NCI-H345 (cell line): ENCODE data around the gene GPHN.
"Not testable (repeated sequence)": the region's sequence is repeated elsewhere in the genome, so short reads cannot be mapped to it uniquely, and the experiment has no call there.

ENCODE experiments used
- DNase-seq: peaks from one replicate; lab custom pipeline; 2025; lab: John Stamatoyannopoulos, UW

The GPHN gene

GRCh38 chr14:66502836-66503235 lies 5.1 kb upstream of the GPHN start:
- not testable (repeated sequence) for DNase-seq

DNA sequence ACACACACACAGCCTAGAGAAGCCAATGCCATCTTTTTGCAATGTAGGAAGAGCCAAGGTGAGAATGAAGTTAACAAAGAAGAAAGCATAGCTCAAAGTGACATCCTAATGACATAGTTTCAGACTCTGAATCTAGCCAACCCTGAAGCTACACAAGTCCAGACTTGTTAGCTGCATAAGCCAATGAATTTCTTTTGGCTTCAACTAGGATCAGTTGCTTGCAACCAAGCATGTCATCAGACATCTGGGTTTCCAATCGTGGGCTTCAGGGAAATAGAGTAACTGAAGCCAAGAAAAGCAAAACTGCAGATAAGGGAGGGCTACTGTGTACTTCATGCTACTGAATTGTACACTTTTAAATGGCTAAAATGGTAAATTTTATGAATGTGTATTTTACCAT lies 4.4 kb upstream of the GPHN start:
- DNase-seq = no peak

DNA sequence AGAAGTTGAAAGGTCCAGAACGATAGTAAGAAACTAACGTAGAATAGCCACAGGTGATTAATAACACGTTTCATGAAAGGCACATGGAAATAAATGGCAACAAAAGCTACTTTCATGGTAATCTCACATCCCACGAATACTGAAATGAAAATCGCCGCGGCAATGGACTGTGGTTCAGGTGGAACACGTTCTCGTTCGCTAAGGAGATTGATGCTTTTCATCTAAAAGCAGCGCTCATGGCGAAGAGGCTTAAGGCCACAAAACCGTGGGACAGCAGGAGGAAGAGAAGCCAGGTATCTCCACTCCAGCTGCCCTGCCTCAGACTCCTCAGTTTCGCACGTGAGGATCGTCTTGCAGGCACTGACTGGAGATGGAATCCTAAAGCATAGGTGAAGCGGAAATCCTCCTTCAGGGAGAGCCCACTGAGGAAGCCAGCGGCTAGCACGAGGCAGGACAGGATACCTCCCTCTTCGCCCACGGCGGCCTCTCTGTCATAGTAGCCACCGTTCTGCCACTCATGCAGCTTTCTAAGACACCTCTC lies 696 bp upstream of the GPHN start:
- peak; percentile 63 for DNase-seq

GRCh38 chr14:66508547-66508845 lies 549 bp downstream of the GPHN start:
- no peak for DNase-seq

- peak; percentile 39 for DNase-seq
Measured at GRCh38 chr14:66508846-66509621, 1.1 kb downstream of the GPHN start.

DNA sequence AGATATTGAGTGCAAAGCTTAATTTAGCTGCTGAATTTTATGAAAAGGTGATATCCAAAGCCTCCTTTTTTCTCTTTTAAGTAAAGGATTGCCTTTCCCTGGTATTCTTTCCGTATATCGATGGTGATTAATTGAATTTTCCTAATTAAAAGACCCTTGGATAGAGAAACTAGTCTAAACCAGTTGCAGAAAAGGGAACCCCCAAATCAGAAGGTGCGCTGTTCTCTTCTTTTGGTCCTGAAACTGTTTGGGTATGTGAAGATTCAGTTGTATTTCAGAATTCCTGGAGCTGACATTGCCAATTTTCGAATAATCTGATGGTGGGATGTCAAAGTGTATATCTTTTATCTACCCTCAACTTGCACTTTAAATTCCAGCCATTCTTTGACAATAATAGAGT lies 1.9 kb downstream of the GPHN start:
- no peak for DNase-seq

DNA sequence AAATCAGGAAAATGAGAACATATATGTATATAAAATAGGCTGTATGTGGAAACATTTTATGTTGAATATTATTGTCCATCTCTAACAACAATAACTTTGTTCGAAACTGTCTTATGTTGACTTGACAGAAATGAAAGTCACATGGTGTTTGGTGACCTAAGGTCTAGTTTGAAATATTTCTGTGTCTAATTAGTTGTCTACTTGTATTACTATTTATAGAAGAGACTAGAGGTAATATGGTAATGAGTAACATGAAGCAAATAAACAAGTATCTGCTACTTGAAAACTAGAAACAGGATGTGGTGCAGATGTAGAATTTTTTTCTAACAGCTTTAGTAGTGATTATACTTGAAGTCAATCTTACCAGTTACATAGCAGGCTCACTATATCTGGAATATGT lies 3.9 kb downstream of the GPHN start:
- DNase-seq = no peak

DNA sequence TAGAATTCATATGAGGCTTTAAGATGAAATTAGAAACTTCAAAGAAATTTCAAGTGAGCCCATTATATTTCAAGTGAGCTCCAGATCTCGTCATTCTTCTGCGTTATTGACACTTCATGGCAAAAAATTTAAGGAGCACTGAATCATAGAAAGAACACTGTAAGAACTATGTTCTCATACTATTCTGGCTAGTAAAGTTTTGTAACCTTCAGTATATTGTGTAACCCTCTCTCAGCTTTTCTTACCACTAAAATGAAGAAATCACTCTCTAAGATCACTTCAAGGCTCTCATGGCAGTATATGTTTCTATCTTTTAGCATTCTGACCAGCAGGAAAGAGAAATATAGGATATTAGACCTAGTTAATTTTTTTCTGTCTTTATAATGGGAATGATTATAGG lies 6.3 kb downstream of the GPHN start:
- DNase-seq = no peak

DNA sequence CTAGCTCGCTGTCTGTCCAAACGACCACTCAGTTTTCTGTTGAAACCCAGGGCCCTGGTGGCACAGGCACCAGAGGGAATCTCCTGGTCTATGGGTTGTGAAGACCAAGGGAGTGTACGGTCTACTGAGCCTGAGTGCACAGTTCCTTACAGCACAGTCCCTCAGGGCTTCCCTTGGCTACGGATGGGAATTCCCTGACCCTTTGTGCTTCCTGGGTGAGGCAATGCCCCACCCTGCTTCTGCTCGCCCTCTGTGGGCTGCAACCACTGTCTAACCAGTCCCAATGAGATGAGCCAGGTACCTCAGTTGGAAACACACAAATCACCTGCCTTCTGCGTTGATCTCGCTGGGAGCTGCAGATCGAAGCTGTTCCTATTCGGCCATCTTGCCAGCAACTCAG lies 22.6 kb downstream of the GPHN start:
- no peak for DNase-seq

DNA sequence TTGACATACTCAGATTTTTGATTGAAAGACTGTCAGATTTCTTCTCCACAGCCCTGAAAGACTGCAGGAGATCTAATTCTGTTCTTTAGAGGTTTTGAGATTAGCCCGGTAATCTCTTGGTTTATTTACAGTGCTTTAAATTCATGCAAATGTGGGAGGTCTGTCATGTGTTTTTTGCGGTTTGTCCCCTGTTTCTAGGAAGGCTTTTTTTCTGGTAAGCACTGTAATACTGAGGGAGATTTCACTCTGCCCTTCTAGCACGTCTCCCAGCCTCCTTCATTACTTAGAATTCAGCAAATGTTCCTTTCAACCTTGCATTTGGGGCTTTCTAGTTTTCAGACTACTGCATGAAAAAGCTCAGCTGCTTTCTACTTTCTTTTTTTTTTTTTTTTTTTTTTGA lies 31.1 kb downstream of the GPHN start:
- no peak for DNase-seq

GRCh38 chr14:66540038-66540437 lies 32.1 kb downstream of the GPHN start:
- DNase-seq = no peak

GRCh38 chr14:66541627-66542026 lies 33.7 kb downstream of the GPHN start:
- DNase-seq = no peak

- DNase-seq = no peak
Measured at GRCh38 chr14:66543996-66544395, 36.0 kb downstream of the GPHN start.

GRCh38 chr14:66545191-66545590 lies 37.2 kb downstream of the GPHN start:
- DNase-seq = not testable (repeated sequence)

- DNase-seq = not testable (repeated sequence)
Measured at GRCh38 chr14:66545751-66546150, 37.8 kb downstream of the GPHN start.

DNA sequence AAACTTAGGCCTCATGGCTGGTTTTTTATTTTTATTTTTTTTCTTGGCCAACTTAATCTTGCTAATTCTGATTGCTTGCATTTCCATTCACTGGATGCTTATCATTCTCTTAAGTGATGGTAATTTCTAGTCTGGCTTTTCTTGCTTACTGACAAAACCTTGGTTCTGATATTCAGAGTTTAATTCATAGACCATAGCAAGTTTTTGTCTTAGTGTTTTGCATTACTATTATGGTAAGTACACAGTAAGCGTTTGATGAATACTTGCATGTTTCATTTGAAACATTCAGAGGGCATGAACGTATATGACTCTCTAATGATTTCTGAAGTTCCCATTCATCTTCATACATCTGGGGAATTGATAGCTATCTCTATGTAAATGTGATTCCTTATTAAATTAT lies 55.8 kb downstream of the GPHN start:
- no peak for DNase-seq

DNA sequence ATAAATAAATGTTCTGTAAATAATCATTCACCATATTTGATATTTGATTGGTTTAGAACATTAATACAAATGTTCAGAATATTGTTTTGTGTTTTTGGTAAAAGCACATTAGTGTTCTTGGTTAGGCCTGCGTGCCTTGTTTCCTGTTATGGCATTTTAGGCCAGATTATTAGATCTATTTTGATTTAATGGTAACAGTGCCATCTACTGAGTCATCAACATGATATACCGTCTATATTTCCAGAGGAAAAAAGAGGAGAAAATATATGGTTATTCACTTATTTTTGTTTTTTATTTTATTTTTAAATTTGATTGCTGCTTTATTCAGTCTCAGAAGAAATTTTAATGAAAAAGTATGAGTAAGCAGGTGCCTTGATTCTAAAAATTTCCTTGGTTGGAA lies 60.3 kb downstream of the GPHN start:
- DNase-seq = no peak

- no peak for DNase-seq
Measured at GRCh38 chr14:66572826-66573225, 64.9 kb downstream of the GPHN start.

DNA sequence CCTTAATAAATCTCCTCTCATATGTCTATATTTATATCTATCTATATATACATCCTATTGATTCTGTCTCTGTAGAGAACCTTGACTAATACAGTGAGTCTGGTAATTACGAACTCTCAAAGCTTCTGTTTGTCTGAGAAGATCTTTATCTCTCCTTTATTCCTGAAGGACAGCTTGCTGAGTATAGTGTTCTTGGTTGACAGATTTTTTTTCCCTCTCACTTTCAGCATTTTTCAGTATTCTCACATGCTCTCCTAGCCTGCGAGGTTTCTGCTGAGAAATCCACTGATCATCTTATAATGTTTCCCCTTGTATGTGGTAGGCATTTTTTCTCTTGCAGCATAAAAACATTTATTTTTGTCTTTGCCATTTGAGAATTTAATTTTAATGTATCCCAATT lies 67.1 kb downstream of the GPHN start:
- no peak for DNase-seq

DNA sequence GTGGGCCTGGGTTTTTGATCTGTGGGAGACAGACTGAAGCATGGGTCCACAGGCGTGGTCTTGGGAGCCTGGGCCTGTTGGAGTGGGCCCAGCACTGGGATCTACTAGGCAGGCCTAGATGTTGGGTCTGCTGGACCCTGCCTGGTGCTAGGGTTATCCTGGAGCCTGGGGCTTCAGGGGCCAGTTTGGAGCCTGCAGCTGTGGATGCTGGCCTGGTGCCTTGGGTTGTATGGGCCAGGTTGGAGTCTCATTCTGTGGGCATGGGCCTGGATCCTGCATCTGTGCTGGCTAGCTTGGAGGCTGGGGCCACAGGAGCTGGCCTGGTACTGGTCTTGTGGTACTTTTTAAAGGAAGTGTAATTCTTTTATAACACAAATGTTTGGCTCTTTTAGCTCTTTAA lies 68.0 kb downstream of the GPHN start:
- DNase-seq = no peak

DNA sequence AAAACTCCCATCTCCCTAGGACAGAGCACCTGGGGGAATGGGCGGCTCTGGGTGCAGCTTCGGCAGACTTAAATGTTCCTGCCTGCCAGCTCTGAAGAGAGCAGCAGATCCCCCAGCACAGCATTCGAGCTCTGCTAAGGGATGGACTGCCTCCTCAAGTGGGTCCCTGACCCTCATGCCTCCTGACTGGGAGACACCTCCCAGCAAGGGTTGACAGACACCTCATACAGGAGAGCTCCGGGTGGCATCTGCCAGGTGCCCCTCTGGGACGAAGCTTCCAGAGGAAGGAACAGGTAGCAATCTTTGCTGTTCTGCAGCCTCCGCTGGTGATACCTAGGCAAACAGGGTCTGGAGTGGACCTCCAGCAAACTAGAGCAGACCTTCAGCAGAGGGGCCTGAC lies 79.8 kb downstream of the GPHN start:
- DNase-seq = not testable (repeated sequence)

DNA sequence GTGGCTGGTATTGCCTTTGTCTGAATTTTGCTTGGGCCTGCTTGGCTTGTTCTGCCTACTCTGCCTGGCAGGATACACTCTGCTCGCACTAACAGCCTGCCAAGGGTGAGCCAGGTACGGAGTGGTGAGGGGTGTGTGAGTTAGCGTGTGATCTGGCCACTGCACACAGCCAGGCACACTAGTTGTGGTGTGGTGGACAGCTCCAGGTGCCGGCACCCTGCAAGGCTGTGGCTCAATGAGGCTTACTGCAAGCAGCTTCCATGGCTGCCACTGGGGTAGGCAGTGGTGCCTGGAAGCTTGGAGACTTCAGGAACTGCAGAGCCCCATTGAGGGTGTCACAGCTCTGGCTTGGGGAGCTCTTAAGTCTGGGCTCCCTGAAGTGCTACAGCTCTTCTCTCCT lies 87.4 kb downstream of the GPHN start:
- no peak for DNase-seq

DNA sequence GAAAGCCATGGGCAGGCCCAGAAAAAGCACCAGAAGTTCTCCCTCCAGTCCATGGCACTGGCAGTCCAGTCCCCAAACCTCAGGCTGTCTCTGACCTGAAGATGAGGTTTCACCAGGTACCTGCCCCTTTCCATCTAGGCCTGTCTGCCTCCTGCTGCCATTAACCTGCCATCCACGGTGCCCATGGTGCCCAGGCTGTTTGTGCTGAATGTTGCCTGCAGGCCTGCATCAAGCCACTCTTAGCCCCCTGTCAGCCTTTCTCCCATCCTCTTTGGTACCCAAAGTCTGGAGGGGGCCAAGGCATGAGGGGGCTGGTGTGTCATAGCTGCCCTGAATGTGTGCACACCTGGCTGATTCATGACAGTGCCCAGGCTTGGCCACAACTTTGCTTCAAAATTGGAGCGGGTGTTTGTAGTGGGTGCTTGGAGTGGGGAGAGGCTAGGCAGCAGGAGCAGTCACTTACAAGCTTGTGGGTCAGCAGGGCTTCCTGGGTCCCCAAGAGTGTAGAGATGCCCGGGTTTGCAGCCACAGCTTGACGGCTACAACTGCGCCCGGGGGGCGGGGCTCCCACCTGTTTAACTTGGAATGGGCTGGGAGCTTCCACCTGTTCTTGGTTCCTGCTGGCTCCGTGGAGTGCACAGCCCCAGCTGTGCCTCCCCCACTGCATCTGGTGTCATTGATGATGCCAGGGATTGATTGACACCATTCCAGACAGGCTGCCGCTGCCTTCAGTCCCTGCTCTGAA lies 88.5 kb downstream of the GPHN start:
- peak; percentile 74 for DNase-seq

- no peak for DNase-seq
Measured at GRCh38 chr14:66600416-66600815, 92.5 kb downstream of the GPHN start.
